SK-N-SH (cell line): ENCODE data around the gene CABLES2. TPM values are rescaled to one million over a fixed set of nuclear protein-coding genes. Genes with fewer than 3 reads are reported as not detected.

ENCODE experiments used
- CTCF ChIA-PET: fragments of 300-600, 350-600 bp; formaldehyde crosslinking; extraction: SDS; loops from one replicate; lab custom pipeline; 2021; lab: Yijun Ruan, JAX
- POLR2A ChIA-PET: fragments of 350-600 bp; sonication (Branson Sonifier 250); formaldehyde crosslinking; extraction: SDS; loops from one replicate; lab custom pipeline; 2020; ENCODE audit warnings: antibody characterized with exemption, inconsistent platforms; lab: Yijun Ruan, JAX
- DNase-seq: peaks from one replicate; pipeline ENCODE4 v3.0.0; 2012
- H2AFZ ChIP-seq: fragments of 200-600 bp; sonication (generic); 2 replicates; pipeline ENCODE4 v1.8.1; 2016; ENCODE audit warnings: antibody characterized with exemption, mild to moderate bottlenecking, low read depth
- H3F3A ChIP-seq: fragments of 200-600 bp; sonication (generic); replicated peaks from 2 replicates; pipeline ENCODE3; 2016; ENCODE audit warnings: antibody characterized with exemption, mild to moderate bottlenecking; ENCODE audit not compliant: insufficient read depth
- H3K27ac ChIP-seq, 2 experiments: fragments of 200-500 bp in 1 of 2; fragments of 200-600 bp in 1 of 2; sonication (Bioruptor generic) in 1 of 2; sonication (generic), shearing (Covaris generic) in 1 of 2; 2 replicates each; pipeline versions ENCODE4 v1.5.1 to v1.6.1; 2014 to 2016; ENCODE audit warnings: low read depth in 2 of 2, inconsistent platforms in 1 of 2, low read length in 1 of 2, mild to moderate bottlenecking in 1 of 2, mixed read lengths in 1 of 2
- H3K27me3 ChIP-seq: fragments of 200-600 bp; sonication (generic), shearing (Covaris generic); 2 replicates; pipeline ENCODE4 v1.6.1; 2016; ENCODE audit warnings: mixed run types; ENCODE audit not compliant: insufficient read depth
- H3K36me3 ChIP-seq, 2 experiments: fragments of 200-500 bp in 1 of 2; fragments of 200-600 bp in 1 of 2; sonication (Bioruptor generic) in 1 of 2; sonication (generic) in 1 of 2; replicated peaks in 1 of 2; 2 replicates each; pipeline versions ENCODE3 to v1.5.1; 2014 to 2016; ENCODE audit warnings: low read length in 1 of 2, mild to moderate bottlenecking in 1 of 2; ENCODE audit not compliant: insufficient read depth in 2 of 2, control insufficient read depth in 1 of 2
- H3K4me1 ChIP-seq, 2 experiments: fragments of 200-500 bp in 1 of 2; fragments of 200-600 bp in 1 of 2; sonication (Bioruptor generic) in 1 of 2; sonication (generic), shearing (Covaris generic) in 1 of 2; 2 replicates each; pipeline versions ENCODE4 v1.5.1 to v1.6.1; 2014 to 2016; ENCODE audit warnings: low read depth in 1 of 2, low read length in 1 of 2, mixed run types in 1 of 2; ENCODE audit not compliant: insufficient read depth in 2 of 2, control insufficient read depth in 1 of 2
- H3K4me2 ChIP-seq: fragments of 200-600 bp; sonication (generic), shearing (Covaris generic); 2 replicates; pipeline ENCODE4 v1.6.1; 2017; ENCODE audit warnings: mixed run types
- H3K4me3 ChIP-seq, 2 experiments: fragments of 200-500 bp in 1 of 2; fragments of 200-600 bp in 1 of 2; sonication (Bioruptor generic) in 1 of 2; sonication (generic), shearing (Covaris generic) in 1 of 2; 2 replicates each; pipeline versions ENCODE4 v1.5.1 to v1.8.1; 2014 to 2016; ENCODE audit warnings: low read depth in 2 of 2, inconsistent platforms in 1 of 2, low read length in 1 of 2, mild to moderate bottlenecking in 1 of 2, mixed read lengths in 1 of 2, moderate library complexity in 1 of 2
- H3K79me2 ChIP-seq: fragments of 200-600 bp; sonication (generic); 2 replicates; pipeline ENCODE4 v1.8.1; 2017; ENCODE audit warnings: mild to moderate bottlenecking; ENCODE audit not compliant: insufficient read depth
- H3K9ac ChIP-seq: fragments of 200-600 bp; sonication (generic); 2 replicates; pipeline ENCODE4 v1.6.1; 2017; ENCODE audit warnings: mixed run types
- H3K9me2 ChIP-seq: fragments of 200-600 bp; sonication (generic); 2 replicates; pipeline ENCODE4 v1.6.1; 2017; ENCODE audit warnings: mixed run types
- H3K9me3 ChIP-seq: fragments of 200-600 bp; sonication (generic); 2 replicates; pipeline ENCODE4 v1.6.1; 2017; ENCODE audit warnings: mixed run types, mild to moderate bottlenecking, moderate library complexity
- H4K20me1 ChIP-seq: fragments of 200-600 bp; sonication (generic); 2 replicates; pipeline ENCODE4 v1.6.1; 2017; ENCODE audit warnings: mild to moderate bottlenecking, mixed run types; ENCODE audit not compliant: insufficient read depth
- ELF1 ChIP-seq: IDR thresholded peaks from 2 replicates; pipeline ENCODE4 v1.4.0; 2012
- FOXJ3 ChIP-seq: sonication (generic); formaldehyde crosslinking; IDR thresholded peaks from 2 replicates; pipeline ENCODE4 v1.5.1; 2020; ENCODE audit warnings: mild to moderate bottlenecking, missing genetic modification reagents
- GATA2 ChIP-seq: sonication (generic); formaldehyde crosslinking; IDR thresholded peaks from 2 replicates; pipeline ENCODE4 v1.5.0; 2020; ENCODE audit warnings: mild to moderate bottlenecking, missing genetic modification reagents
- MXI1 ChIP-seq: IDR thresholded peaks from 2 replicates; pipeline ENCODE4 v1.6.1; 2012; ENCODE audit warnings: mild to moderate bottlenecking, low read depth, low read length, improper control_type of control experiment
- NFIC ChIP-seq: IDR thresholded peaks from 2 replicates; pipeline ENCODE4 v1.4.0; 2012; ENCODE audit warnings: borderline replicate concordance
- PBX3 ChIP-seq: IDR thresholded peaks from 2 replicates; pipeline ENCODE4; 2012
- POLR2AphosphoS5 ChIP-seq: IDR thresholded peaks from 2 replicates; pipeline ENCODE4 v1.6.1; 2012; ENCODE audit warnings: low read depth, low read length
- RXRA ChIP-seq: IDR thresholded peaks from 2 replicates; pipeline ENCODE4 v1.4.0; 2012; ENCODE audit warnings: low read depth, mild to moderate bottlenecking, borderline replicate concordance
- TEAD4 ChIP-seq: IDR thresholded peaks from 2 replicates; pipeline ENCODE4 v1.4.0; 2012; ENCODE audit warnings: mild to moderate bottlenecking, borderline replicate concordance; ENCODE audit not compliant: insufficient read depth
- USF1 ChIP-seq: IDR thresholded peaks from 2 replicates; pipeline ENCODE4 v1.4.0; 2012; ENCODE audit warnings: low read depth, borderline replicate concordance
- USF2 ChIP-seq: fragments of 150-350 bp; IDR thresholded peaks from 2 replicates; pipeline ENCODE4 v1.6.1; 2017; ENCODE audit warnings: antibody characterized with exemption, low read length, low read depth, borderline replicate concordance
- WGBS: methylation state at CpG from one replicate; pipeline ENCODE4 v1.1.6; 2017; ENCODE audit warnings: low lambda C conversion rate; 5-methylcytosine and 5-hydroxymethylcytosine counted together
- polyA plus RNA-seq, 3 experiments: library from polyadenylated mRNA; depleted of rRNA; stranded (reverse); fragments of >200 nt; gene quantifications; 2 replicates each; pipeline ENCODE4 v1.2.3, GENCODE V29; 2012

The CABLES2 gene
- polyA plus RNA-seq, 1 of the 3 experiments (the other 2 are of a cell fraction) = 4.8 TPM

- Histone ChIP-seq H3K9ac (peak overlapping the region; percentile 13; the same call in 1 of the 2 replicates), H3K36me3 (peaks cover 0 to 8% of the 10 kb centered on the region in 2 experiments), H3K27me3 (no peaks in the 10 kb centered on the region), H3K4me1 (peaks cover 29 to 86% of the 10 kb centered on the region in 2 experiments; a peak in 3 of 4 replicates), H3K4me2 (peak overlapping the region; percentile 74), H2AFZ (no peak overlapping the region), H3K79me2 (peaks cover 11% of the 10 kb centered on the region; the same call in 1 of the 2 replicates), H3K27ac (peak overlapping the region; percentile 62 to 92), H3K9me3 (no peaks in the 10 kb centered on the region), H4K20me1 (peaks cover 14% of the 10 kb centered on the region; the same call in 1 of the 2 replicates), H3F3A (peaks cover 3% of the 10 kb centered on the region), H3K9me2 (no peaks in the 10 kb centered on the region), H3K4me3 (no peak overlapping the region)
- POLR2A ChIA-PET = interaction anchor here (0.6 kb wide), 1 partner anchor 416 kb away, joined by 3 read pairs; no protein-coding TSS in a partner anchor
- peak; percentile 59; the same call in 1 of the 2 replicates for TF ChIP-seq MXI1
- TF ChIP-seq NFIC = no peak
- 83% methylated on average over 14 of the region's 29 CpGs for WGBS
- peak; percentile 72 for DNase-seq
- CTCF ChIA-PET = interaction anchor here (0.8 to 5.5 kb wide), 5 partner anchors 9 to 31 kb away, joined by 3 to 43 read pairs (median 15); no protein-coding TSS in a partner anchor
These were observed 51.1 kb downstream of the CABLES2 start for GRCh38 chr20:62355878-62356588.

- POLR2A ChIA-PET = interaction anchor here (0.6 kb wide), 1 partner anchor 416 kb away, joined by 3 read pairs; no protein-coding TSS in a partner anchor
- CTCF ChIA-PET = interaction anchor here (1.0 to 5.5 kb wide), 4 partner anchors 10 to 27 kb away, joined by 3 to 43 read pairs (median 16); no protein-coding TSS in a partner anchor
- Histone ChIP-seq H3K4me3 (no peak overlapping the region), H3K9me2 (no peaks in the 10 kb centered on the region), H4K20me1 (peaks cover 14% of the 10 kb centered on the region; the same call in 1 of the 2 replicates), H3K79me2 (peaks cover 11% of the 10 kb centered on the region; the same call in 1 of the 2 replicates), H3K4me1 (peaks cover 29 to 81% of the 10 kb centered on the region in 2 experiments; a peak in 3 of 4 replicates), H3K27ac (peak overlapping the region; percentile 62 to 92), H3K36me3 (peaks cover 0 to 13% of the 10 kb centered on the region in 2 experiments), H2AFZ (no peak overlapping the region), H3K9ac (peak overlapping the region; percentile 43; the same call in 1 of the 2 replicates), H3K27me3 (no peaks in the 10 kb centered on the region), H3K9me3 (no peaks in the 10 kb centered on the region), H3K4me2 (peak overlapping the region; percentile 74), H3F3A (peaks cover 3% of the 10 kb centered on the region)
- peak; percentile 44; the same call in 1 of the 2 replicates for TF ChIP-seq NFIC
- TF ChIP-seq POLR2AphosphoS5 = no peak
- no peak for TF ChIP-seq USF1
- no peak for TF ChIP-seq GATA2 (CRISPR knock-in tag)
- no peak for DNase-seq
- no CpG with 5 or more reads among the region's 11 CpGs for WGBS
These were observed 51.6 kb downstream of the CABLES2 start for GRCh38 chr20:62355516-62355877.

- Histone ChIP-seq H3K4me1 (peaks cover 29 to 78% of the 10 kb centered on the region in 2 experiments; a peak in 3 of 4 replicates), H3K36me3 (peaks cover 0 to 13% of the 10 kb centered on the region in 2 experiments), H3K9me3 (no peaks in the 10 kb centered on the region), H3K79me2 (peaks cover 11% of the 10 kb centered on the region; the same call in 1 of the 2 replicates), H2AFZ (no peak overlapping the region), H4K20me1 (peaks cover 14% of the 10 kb centered on the region; the same call in 1 of the 2 replicates), H3K4me2 (peak overlapping the region; percentile 74), H3K27me3 (no peaks in the 10 kb centered on the region), H3K27ac (peak overlapping the region; percentile 62 to 92), H3F3A (peaks cover 3% of the 10 kb centered on the region), H3K4me3 (no peak overlapping the region), H3K9ac (peak overlapping the region; percentile 43), H3K9me2 (no peaks in the 10 kb centered on the region)
- DNase-seq = no peak
- CTCF ChIA-PET = interaction anchor here (2.6 to 5.5 kb wide), 2 partner anchors 10 to 28 kb away, joined by 15 to 43 read pairs; no protein-coding TSS in a partner anchor
- TF ChIP-seq RXRA = no peak
- no peak for TF ChIP-seq NFIC
- TF ChIP-seq PBX3 = no peak
- TF ChIP-seq FOXJ3 = no peak
- TF ChIP-seq USF2 = no peak
- no peak for TF ChIP-seq TEAD4
- TF ChIP-seq MXI1 = no peak
- no peak for TF ChIP-seq USF1
- no peak for TF ChIP-seq ELF1
- POLR2A ChIA-PET = no interaction called here
- WGBS = no CpG with 5 or more reads among the region's 16 CpGs
These were observed 52.2 kb downstream of the CABLES2 start for GRCh38 chr20:62354811-62355341.
